Liver (tissue), 3 donors: ENCODE results near the gene IL21R.

Experiments
- CTCF ChIP-seq: fragments of 150-350 bp; IDR thresholded peaks from 2 replicates; pipeline ENCODE4 v1.5.1; 2017; ENCODE audit warnings: improper control_type of control experiment, low read depth, low read length; ENCODE audit not compliant: missing input control
- EGR1 ChIP-seq, 2 donors: IDR thresholded peaks; 2 replicates each; pipeline ENCODE4 v1.6.1; 2016 to 2018; ENCODE audit warnings: antibody characterized with exemption in 2 of 2, low read depth in 2 of 2
- GABPA ChIP-seq, 2 donors: IDR thresholded peaks in 1 of 2; conservative IDR thresholded peaks in 1 of 2; 2 replicates each; pipeline ENCODE4 v1.6.1; 2016; ENCODE audit warnings: antibody characterized with exemption in 2 of 2, mild to moderate bottlenecking in 1 of 2, moderate library complexity in 1 of 2
- JUND ChIP-seq, 2 donors: IDR thresholded peaks; 2 replicates each; pipeline ENCODE4 v1.6.1; 2016; ENCODE audit warnings: antibody characterized with exemption in 2 of 2
- NR2F2 ChIP-seq: IDR thresholded peaks from 2 replicates; pipeline ENCODE4 v1.6.1; 2016; ENCODE audit warnings: antibody characterized with exemption
- RAD21 ChIP-seq, 2 donors: IDR thresholded peaks; 2 replicates each; pipeline ENCODE4 v1.6.1; 2016; ENCODE audit warnings: antibody characterized with exemption in 2 of 2, mild to moderate bottlenecking in 2 of 2
- SP1 ChIP-seq: IDR thresholded peaks from 2 replicates; pipeline ENCODE4 v1.6.1; 2018; ENCODE audit warnings: antibody characterized with exemption, mild to moderate bottlenecking
- TAF1 ChIP-seq: conservative IDR thresholded peaks from 2 replicates; pipeline ENCODE4 v1.6.1; 2016; ENCODE audit warnings: antibody characterized with exemption, mild to moderate bottlenecking
- TF ChIP-seq, protein P1 (sequence below): IDR thresholded peaks from 2 replicates; pipeline ENCODE4 v1.6.1; 2016; ENCODE audit warnings: antibody characterized with exemption, mild to moderate bottlenecking
- donor health status: healthy.
- donor health status: healthy.

GRCh38 chr16:27470567-27471431 lies 68.8 kb downstream of the IL21R start:
- TF ChIP-seq CTCF (no peak), EGR1 (IDR thresholded peaks at IDR 0.05; ENCODE audit: low read depth in 2 of 2) (no peak), SP1 (no peak), TAF1 (no peak), GABPA (IDR thresholded peaks at IDR 0.05 in 1 of 2, conservative IDR thresholded peaks at IDR 0.05 in 1 of 2) (no peak), RAD21 (IDR thresholded peaks at IDR 0.05) (no peak), JUND (IDR thresholded peaks at IDR 0.05) (peak; percentile 66 to 68), NR2F2 (peak; percentile 94)
- TF ChIP-seq, protein P1, sequence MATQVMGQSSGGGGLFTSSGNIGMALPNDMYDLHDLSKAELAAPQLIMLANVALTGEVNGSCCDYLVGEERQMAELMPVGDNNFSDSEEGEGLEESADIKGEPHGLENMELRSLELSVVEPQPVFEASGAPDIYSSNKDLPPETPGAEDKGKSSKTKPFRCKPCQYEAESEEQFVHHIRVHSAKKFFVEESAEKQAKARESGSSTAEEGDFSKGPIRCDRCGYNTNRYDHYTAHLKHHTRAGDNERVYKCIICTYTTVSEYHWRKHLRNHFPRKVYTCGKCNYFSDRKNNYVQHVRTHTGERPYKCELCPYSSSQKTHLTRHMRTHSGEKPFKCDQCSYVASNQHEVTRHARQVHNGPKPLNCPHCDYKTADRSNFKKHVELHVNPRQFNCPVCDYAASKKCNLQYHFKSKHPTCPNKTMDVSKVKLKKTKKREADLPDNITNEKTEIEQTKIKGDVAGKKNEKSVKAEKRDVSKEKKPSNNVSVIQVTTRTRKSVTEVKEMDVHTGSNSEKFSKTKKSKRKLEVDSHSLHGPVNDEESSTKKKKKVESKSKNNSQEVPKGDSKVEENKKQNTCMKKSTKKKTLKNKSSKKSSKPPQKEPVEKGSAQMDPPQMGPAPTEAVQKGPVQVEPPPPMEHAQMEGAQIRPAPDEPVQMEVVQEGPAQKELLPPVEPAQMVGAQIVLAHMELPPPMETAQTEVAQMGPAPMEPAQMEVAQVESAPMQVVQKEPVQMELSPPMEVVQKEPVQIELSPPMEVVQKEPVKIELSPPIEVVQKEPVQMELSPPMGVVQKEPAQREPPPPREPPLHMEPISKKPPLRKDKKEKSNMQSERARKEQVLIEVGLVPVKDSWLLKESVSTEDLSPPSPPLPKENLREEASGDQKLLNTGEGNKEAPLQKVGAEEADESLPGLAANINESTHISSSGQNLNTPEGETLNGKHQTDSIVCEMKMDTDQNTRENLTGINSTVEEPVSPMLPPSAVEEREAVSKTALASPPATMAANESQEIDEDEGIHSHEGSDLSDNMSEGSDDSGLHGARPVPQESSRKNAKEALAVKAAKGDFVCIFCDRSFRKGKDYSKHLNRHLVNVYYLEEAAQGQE = no peak
